DMS53 treated with DMSO at 0.1 percent for 48 hours (cell line): Measurements from ENCODE around the gene SYK.
A peak's percentile ranks its signal among the peaks of the same experiment; 100 is the strongest.

Source experiments
- DNase-seq: peaks from one replicate; lab custom pipeline; 2025; ENCODE audit not compliant: unreplicated experiment; lab: John Stamatoyannopoulos, UW

Gene SYK

DNA sequence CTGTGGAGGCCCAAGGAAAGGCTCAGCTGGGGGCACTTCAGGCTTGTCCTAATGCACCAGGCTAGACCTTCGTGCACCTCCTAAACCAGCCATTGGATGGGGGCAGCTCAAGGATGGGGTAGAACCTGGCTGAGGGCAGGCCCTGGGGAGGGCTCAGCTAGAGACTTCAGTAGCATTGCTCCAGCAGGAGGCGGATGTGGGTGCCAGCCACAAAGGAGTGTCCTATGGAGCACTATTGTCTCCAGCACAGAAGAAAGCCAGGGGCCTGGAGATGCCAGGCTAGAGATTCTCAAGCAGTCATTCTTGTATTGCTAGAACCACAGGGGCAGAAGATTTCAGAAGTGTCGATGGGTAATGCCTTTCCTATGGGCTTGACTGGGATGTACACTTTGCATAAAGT is 131.8 kb downstream of the SYK start:
- no peak for DNase-seq

- DNase-seq, result no peak
These were observed 137.7 kb downstream of the SYK start for GRCh38 chr9:90939351-90939750.

DNA sequence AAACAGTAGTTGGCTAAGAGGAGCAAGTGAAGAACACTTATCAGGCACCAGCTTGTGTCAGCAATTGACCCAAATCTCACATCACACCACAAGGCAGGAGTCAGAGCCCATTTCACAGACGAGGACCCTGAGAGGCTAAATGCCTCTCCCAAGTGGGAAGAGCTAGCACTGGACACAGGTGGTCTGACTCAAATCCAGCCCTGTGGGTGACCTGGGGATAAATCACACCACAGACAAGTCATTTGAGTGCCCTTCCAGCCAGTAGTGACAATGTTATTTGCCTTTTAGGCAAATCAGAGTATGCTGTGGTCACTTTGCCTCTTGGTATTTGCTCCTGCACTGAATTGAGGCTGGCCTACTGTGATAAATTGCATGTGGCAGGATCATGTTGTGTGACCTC is 138.7 kb downstream of the SYK start:
- no peak for DNase-seq

DNA sequence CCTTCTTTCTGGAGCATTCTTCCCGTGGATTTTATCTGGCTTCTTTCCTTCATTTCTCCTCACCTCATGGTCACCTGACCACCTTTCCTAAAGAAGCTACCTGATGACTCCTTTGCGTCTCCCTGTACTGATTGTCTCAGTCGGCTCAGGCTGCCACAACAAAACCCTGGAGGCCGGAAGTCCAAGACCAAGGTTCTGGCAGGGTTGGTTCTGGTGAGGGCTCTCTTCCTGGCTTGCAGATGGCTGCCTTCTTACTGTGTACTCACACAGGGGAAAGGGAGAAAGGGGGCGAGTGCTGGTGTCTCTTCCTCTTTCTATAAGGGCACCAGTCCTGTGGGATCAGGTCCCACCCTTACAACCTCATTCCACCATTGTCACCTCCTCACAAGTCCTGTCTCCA is 140.0 kb downstream of the SYK start:
- DNase-seq, result no peak

GRCh38 chr9:90942555-90942954 is 140.9 kb downstream of the SYK start:
- DNase-seq, result no peak

DNA sequence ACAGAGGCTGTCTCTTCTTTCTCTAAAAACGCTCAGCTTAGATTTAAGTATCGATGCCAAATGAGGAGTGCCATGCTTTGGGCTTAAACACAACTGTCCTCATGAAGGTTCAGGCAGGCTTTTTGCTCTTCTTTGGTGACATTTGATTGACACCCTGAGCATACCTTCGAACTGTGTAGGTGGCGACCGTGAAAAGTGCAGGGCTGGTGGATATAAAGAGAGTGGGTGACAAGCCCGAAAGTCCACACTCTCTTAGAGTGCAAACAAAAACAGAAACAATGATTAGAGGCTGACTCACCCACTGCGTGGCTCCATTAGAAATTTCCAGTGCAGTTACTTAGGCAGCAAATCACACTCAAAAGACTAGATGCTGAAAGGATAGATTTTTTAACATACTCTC is 141.7 kb downstream of the SYK start:
- DNase-seq, result peak; percentile 23

GRCh38 chr9:90945336-90945735 is 143.7 kb downstream of the SYK start:
- no peak for DNase-seq

DNA sequence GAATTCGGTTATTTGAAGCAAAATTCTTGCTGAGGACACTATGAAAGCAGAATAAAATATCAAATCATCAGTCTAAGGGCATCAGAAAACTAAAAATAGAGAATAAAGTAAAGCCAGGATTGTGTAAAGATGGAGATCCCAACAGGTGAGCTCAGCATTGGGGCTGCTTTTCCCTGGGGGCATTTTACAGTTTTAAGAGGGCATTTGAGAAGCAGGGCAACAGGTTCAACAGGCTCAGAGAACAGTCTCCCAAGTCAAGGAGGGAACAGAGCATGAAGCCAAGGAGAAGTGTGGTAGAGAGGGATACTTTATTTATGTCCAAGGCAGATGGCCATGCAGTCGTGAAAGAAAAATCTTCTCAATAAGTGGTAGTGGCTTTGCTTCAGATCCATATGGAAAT is 145.4 kb downstream of the SYK start:
- no peak for DNase-seq
